Peyer's patch (tissue), 4 donors: Measurements from ENCODE around the gene SLC6A9. TPM values are rescaled to one million over a fixed set of nuclear protein-coding genes. Genes with fewer than 3 reads are reported as not detected.

Experiments
- DNase-seq, 3 donors: peaks; one replicate each; pipeline ENCODE4 v3.0.0-alpha.2; 2017 to 2019
- H3K27ac ChIP-seq, 4 donors: fragments of 200-600 bp; sonication (generic); one replicate each; pipeline ENCODE4 v1.5.1; 2016 to 2019
- H3K27me3 ChIP-seq, 2 donors: fragments of 200-600 bp; sonication (generic); one replicate each; pipeline ENCODE4 v1.5.1; 2019
- H3K36me3 ChIP-seq, 3 donors: fragments of 200-600 bp; sonication (generic); one replicate each; pipeline ENCODE4 v1.5.1; 2016 to 2019
- H3K4me1 ChIP-seq, 4 donors: fragments of 200-600 bp; sonication (generic); one replicate each; pipeline ENCODE4 v1.5.1; 2016 to 2019
- H3K4me3 ChIP-seq, 4 donors: fragments of 200-600 bp; sonication (generic); 1 replicate in 3 of 4; 2 replicates in 1 of 4; pipeline ENCODE4 v1.5.1; 2016 to 2019; ENCODE audit warnings: mild to moderate bottlenecking in 1 of 4
- H3K9me3 ChIP-seq, 4 donors: fragments of 200-600 bp; sonication (generic); one replicate each; pipeline ENCODE4 v1.5.1; 2016 to 2019; ENCODE audit warnings: mild to moderate bottlenecking in 1 of 4
- POLR2A ChIP-seq, 2 donors: fragments of 450-650 bp; IDR thresholded peaks; one replicate each; pipeline ENCODE4 v1.5.1; 2017; ENCODE audit warnings: antibody characterized with exemption in 2 of 2, mild to moderate bottlenecking in 2 of 2, moderate library complexity in 2 of 2
- total RNA-seq, 4 donors: library from RNA; depleted of rRNA; stranded (reverse); fragments of >200 nt; gene quantifications; one replicate each; pipeline ENCODE4 v1.1.0, GENCODE V29; 2016
- TF ChIP-seq, protein P1 (sequence below), 6 experiments: fragments of 450-650 bp in 4 of 6; fragments of 200-600 bp in 2 of 6; sonication (generic) in 1 of 6; IDR thresholded peaks; one replicate each; pipeline ENCODE4 v1.5.1; 2017 to 2019; ENCODE audit warnings: antibody characterized with exemption in 6 of 6, mild to moderate bottlenecking in 3 of 6, moderate library complexity in 1 of 6

The SLC6A9 gene
- total RNA-seq, 4 donors from 2014 or later, result 8.8 to 19.0 (median 11.5) TPM

DNA sequence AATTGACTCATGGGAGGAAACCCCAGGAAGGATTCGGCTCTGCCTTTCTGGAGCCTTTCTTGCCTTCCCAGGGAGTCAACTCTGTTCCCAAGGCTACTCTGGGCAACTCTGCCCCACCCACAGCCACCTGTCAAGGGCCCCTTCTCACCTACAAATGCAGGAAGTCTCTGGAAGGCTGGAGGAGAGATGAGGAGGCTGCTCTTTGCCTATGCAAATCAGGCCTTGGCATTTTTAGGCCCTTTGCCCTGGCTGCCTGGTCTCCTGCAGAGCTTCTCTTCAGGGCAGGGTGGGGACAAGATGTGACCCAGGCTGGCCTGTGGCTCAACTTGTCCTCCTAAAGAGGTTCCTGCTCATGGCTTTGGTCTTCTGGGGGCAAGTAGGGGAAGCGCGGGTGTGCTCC is 5.4 kb downstream of the SLC6A9 start:
- H3K36me3 ChIP-seq, result no peaks in the 10 kb centered on the region
- peak overlapping the region; percentile 31 to 77 (median 64) for H3K27ac ChIP-seq
- DNase-seq, result peak; percentile 34 to 77 (median 75)
- no peak for TF ChIP-seq POLR2A (IDR thresholded peaks at IDR 0.05)
- TF ChIP-seq, protein P1, sequence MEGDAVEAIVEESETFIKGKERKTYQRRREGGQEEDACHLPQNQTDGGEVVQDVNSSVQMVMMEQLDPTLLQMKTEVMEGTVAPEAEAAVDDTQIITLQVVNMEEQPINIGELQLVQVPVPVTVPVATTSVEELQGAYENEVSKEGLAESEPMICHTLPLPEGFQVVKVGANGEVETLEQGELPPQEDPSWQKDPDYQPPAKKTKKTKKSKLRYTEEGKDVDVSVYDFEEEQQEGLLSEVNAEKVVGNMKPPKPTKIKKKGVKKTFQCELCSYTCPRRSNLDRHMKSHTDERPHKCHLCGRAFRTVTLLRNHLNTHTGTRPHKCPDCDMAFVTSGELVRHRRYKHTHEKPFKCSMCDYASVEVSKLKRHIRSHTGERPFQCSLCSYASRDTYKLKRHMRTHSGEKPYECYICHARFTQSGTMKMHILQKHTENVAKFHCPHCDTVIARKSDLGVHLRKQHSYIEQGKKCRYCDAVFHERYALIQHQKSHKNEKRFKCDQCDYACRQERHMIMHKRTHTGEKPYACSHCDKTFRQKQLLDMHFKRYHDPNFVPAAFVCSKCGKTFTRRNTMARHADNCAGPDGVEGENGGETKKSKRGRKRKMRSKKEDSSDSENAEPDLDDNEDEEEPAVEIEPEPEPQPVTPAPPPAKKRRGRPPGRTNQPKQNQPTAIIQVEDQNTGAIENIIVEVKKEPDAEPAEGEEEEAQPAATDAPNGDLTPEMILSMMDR (IDR thresholded peaks at IDR 0.05), result no peak
- H3K4me3 ChIP-seq, result no peak overlapping the region
- no peaks in the 10 kb centered on the region for H3K9me3 ChIP-seq
- peaks cover 0 to 21% (median 5%) of the 10 kb centered on the region in 4 donors for H3K4me1 ChIP-seq
- no peaks in the 10 kb centered on the region for H3K27me3 ChIP-seq

DNA sequence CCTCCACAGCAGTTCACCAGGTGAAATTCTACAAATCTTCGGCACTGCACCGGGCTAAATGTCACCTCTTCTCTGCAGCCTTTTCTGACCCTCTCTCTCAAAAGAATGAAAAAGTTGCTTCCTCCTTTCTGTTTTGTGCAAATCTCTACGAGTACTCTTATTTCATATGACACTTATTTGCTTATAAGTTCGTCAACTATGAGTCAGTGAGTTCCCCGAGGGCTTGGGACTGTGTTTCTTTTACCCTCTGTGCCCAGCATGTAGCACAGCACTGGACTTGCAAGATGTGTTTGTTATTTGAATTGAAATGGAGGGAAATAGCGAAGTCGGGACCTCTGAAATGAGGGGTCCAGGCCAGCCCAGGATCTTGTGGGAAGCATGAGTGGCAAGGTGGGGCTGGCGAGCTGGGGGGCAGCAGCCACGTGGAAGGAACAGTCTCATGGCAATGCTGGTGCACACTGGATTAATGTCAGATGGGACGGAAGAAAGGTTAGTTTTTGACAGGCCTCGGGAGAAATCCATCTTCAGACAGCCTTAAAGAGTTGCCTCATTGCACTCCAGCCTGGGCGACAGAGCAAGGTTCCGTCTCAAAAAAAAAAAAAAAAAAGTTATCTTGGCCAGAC is 6.2 kb downstream of the SLC6A9 start:
- H3K4me3 ChIP-seq, result no peak overlapping the region
- no peaks in the 10 kb centered on the region for H3K9me3 ChIP-seq
- TF ChIP-seq, protein P1 (IDR thresholded peaks at IDR 0.05), result no peak
- no peak for TF ChIP-seq POLR2A (IDR thresholded peaks at IDR 0.05)
- H3K27me3 ChIP-seq, result no peaks in the 10 kb centered on the region
- peak in 1 of 3 donors; percentile 24 for DNase-seq
- no peaks in the 10 kb centered on the region for H3K36me3 ChIP-seq
- peak overlapping the region in 2 of 4 donors; percentile 50 to 77 for H3K27ac ChIP-seq
- H3K4me1 ChIP-seq, result peaks cover 0 to 21% (median 5%) of the 10 kb centered on the region in 4 donors

DNA sequence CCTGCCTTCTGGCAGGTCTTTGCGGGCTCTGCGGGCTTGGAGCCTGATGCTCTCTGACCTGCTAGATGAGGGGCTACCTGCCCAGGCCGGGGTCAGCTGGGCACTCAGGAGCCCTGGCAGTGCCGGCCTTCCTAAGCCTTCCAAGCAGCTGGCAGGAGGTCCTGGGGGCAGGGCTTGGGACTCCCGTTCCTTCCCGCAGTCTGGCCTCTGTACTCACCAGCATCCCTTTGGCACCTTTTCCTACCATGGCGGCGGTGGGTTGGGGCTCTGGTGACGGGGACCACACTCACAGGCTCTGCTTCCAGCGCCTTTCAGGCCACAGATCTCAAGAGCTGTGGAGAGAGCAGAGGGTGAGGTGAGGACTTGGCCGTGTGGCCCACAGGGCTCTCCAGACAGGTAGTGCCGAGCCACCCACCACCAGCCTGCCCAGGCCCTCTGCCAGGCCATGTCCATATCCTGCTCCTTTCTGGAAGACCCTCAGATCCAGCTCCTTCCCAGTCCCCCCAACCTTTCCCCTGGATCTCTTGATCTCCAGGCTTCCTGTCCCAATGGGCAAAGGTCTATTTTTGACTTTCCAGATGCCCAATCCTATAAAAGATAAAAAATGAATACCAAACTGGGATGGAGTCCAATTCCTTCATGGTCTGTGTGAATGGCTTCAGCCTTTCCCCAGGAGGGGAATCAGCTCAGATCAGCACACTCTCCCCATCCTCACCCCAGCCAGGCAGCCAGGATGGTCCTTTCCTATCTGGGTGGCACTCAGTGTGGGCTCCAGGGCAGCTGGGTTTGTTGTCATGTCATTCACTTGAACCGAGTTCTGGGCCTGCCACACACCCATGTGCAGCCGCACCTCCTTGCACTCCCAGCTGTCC is 7.0 kb downstream of the SLC6A9 start:
- no peaks in the 10 kb centered on the region for H3K36me3 ChIP-seq
- no peaks in the 10 kb centered on the region for H3K9me3 ChIP-seq
- peaks cover 0 to 17% (median 3%) of the 10 kb centered on the region in 4 donors for H3K4me1 ChIP-seq
- peak in 1 of 3 donors; percentile 43 for DNase-seq
- no peaks in the 10 kb centered on the region for H3K27me3 ChIP-seq
- TF ChIP-seq, protein P1 (IDR thresholded peaks at IDR 0.05), result no peak
- TF ChIP-seq POLR2A (IDR thresholded peaks at IDR 0.05), result no peak
- H3K4me3 ChIP-seq, result no peak overlapping the region
- no peak overlapping the region for H3K27ac ChIP-seq

DNA sequence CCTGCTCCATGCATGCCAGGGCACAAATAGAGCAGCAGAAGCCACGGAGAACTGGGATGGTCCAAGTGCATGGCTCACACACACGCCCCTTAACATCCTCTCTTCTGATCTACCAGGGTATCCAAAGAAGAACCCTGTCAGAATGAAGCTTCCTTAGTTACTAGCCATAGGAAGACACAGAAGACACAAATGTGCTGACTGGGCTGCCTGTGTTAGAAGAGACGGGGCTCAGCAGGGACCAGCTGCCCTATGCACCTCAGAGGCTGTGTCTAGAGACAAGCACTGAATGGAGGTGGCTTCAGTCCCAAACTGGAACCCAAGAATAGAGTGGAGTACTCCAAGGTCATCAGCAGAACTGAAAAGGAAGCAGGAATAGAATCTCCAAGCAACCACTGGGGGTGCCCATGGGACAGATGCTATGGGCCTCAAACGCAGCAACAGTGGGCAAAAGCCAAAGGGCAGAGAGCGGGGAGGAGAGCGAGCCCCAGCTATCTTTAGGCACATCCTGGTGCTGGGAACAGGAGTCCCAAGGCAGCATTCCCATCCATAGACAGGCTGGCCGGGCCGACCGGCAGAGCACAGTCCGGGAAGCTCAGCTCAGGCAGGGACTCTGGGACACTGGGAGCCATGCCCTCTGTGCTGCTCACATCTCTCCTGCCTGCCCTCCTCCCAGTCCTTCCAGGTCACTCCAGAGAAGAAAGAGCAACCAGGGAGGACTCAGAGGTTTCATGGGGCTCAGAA is 9.5 kb downstream of the SLC6A9 start:
- Histone ChIP-seq H3K9me3 (no peaks in the 10 kb centered on the region), H3K4me1 (no peaks in the 10 kb centered on the region), H3K4me3 (no peak overlapping the region), H3K27ac (no peak overlapping the region), H3K36me3 (no peaks in the 10 kb centered on the region), H3K27me3 (no peaks in the 10 kb centered on the region)
- TF ChIP-seq POLR2A (IDR thresholded peaks at IDR 0.05), result no peak
- TF ChIP-seq, protein P1 (IDR thresholded peaks at IDR 0.05), result no peak
- peak in 1 of 3 donors; percentile 37 for DNase-seq

DNA sequence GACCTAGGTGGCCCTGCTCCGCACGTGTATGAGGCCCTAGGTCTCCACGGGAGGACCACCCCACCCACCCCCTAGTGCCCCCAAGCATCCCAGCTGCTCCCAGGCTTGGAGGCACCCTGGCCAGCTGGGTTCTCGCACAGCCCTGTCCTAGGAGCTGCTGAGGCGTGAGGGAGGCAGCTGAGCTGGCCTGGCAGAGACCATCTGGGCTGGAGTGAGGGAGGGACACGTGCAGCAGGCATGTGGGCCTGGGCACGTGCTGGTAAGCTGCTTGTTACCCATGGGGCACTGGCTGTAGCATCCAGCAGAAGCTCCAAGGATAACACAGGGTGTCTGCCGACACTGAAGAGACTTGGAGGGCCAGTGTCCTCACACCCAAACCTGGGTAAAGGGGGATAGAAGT is 10.1 kb downstream of the SLC6A9 start:
- no peaks in the 10 kb centered on the region for H3K27me3 ChIP-seq
- no peak for DNase-seq
- H3K9me3 ChIP-seq, result no peaks in the 10 kb centered on the region
- no peak for TF ChIP-seq POLR2A (IDR thresholded peaks at IDR 0.05)
- TF ChIP-seq, protein P1 (IDR thresholded peaks at IDR 0.05), result no peak
- no peak overlapping the region for H3K27ac ChIP-seq
- H3K4me3 ChIP-seq, result no peak overlapping the region
- no peaks in the 10 kb centered on the region for H3K4me1 ChIP-seq
- no peaks in the 10 kb centered on the region for H3K36me3 ChIP-seq
